Endothelial cell of umbilical vein (primary cell): Measurements from ENCODE around the gene EXOSC5. TPM values are rescaled to one million over a fixed set of nuclear protein-coding genes. Genes with fewer than 3 reads are reported as not detected.

Experiments
- BruUV-seq: library from RNA; stranded (reverse); fragments of 400-500 nt; replicated peaks from 2 replicates; lab custom pipeline; 2021; lab: Mats Ljungman, UMichigan
- CTCF ChIA-PET: fragments of 300-600, 350-600 bp; sonication (Branson Sonifier 250); formaldehyde crosslinking; loops from one replicate; lab custom pipeline; 2021; ENCODE audit warnings: antibody characterized with exemption, inconsistent platforms; lab: Charles Lee
- POLR2A ChIA-PET: fragments of 300-600, 350-600 bp; sonication (Branson Sonifier 250); formaldehyde crosslinking; loops from one replicate; lab custom pipeline; 2021; ENCODE audit warnings: antibody characterized with exemption, inconsistent platforms; lab: Charles Lee
- DNase-seq: peaks from one replicate; pipeline ENCODE4 v3.0.0-alpha.2; 2011; ENCODE audit warnings: low read depth, low spot score
- FAIRE-seq: peaks from 2 replicates; lab custom pipeline; 2011; peaks lifted over from hg19 to GRCh38; lab: Jason Lieb, UNC
- H2AFZ ChIP-seq: 2 replicates; pipeline ENCODE4 v1.6.0; 2012; ENCODE audit warnings: low read depth, low read length, control low read depth, inconsistent platforms
- H3K27ac ChIP-seq: 2 replicates; pipeline ENCODE4 v1.5.1; 2011; ENCODE audit warnings: low read depth, mild to moderate bottlenecking, control low read depth, low read length, moderate library complexity; ENCODE audit not compliant: insufficient read depth
- H3K27me3 ChIP-seq, 2 experiments: 2 replicates each; pipeline versions ENCODE4 v1.6.0 to v1.6.1; 2011; ENCODE audit warnings: low read length in 2 of 2, mixed read lengths in 1 of 2; ENCODE audit not compliant: control insufficient read depth in 2 of 2, insufficient read depth in 2 of 2
- H3K36me3 ChIP-seq, 2 experiments: 2 replicates in 1 of 2; 3 replicates in 1 of 2; pipeline ENCODE4 v1.5.1; 2011; ENCODE audit warnings: low read length in 2 of 2, mild to moderate bottlenecking in 1 of 2, moderate library complexity in 1 of 2; ENCODE audit not compliant: control insufficient read depth in 2 of 2, insufficient read depth in 2 of 2; ENCODE audit errors: extremely low read depth in 1 of 2
- H3K4me1 ChIP-seq: 3 replicates; pipeline ENCODE4 v1.5.1; 2011; ENCODE audit warnings: mild to moderate bottlenecking, low read length; ENCODE audit not compliant: control insufficient read depth, insufficient read depth; ENCODE audit errors: extremely low read depth
- H3K4me2 ChIP-seq: 2 replicates; pipeline ENCODE4 v1.6.1; 2011; ENCODE audit warnings: low read length, control low read depth, mixed read lengths; ENCODE audit not compliant: insufficient read depth
- H3K4me3 ChIP-seq, 3 experiments: fragments of 200-600 bp in 1 of 3; sonication (generic), shearing (Covaris generic) in 1 of 3; replicated peaks in 1 of 3; 2 replicates each; pipeline ENCODE4 v1.5.1; 2011 to 2016; ENCODE audit warnings: control low read depth in 3 of 3, low read length in 3 of 3, mild to moderate bottlenecking in 2 of 3, inconsistent platforms in 1 of 3, low read depth in 1 of 3, moderate library complexity in 1 of 3; ENCODE audit not compliant: insufficient read depth in 1 of 3
- H3K79me2 ChIP-seq: 2 replicates; pipeline ENCODE4 v1.6.0; 2012; ENCODE audit warnings: low read length, inconsistent platforms; ENCODE audit not compliant: control insufficient read depth, insufficient read depth
- H3K9ac ChIP-seq: replicated peaks from 2 replicates; pipeline ENCODE3; 2011; ENCODE audit warnings: low read length, control low read depth; ENCODE audit not compliant: insufficient read depth; ENCODE audit errors: extremely low read depth
- H3K9me1 ChIP-seq: replicated peaks from 3 replicates; pipeline ENCODE4 v1.6.0; 2011; ENCODE audit warnings: mild to moderate bottlenecking, low read length; ENCODE audit not compliant: control insufficient read depth, insufficient read depth; ENCODE audit errors: extremely low read depth
- H3K9me3 ChIP-seq: replicated peaks from 2 replicates; pipeline ENCODE4 v1.5.1; 2012; ENCODE audit warnings: low read length, inconsistent platforms; ENCODE audit not compliant: control insufficient read depth, insufficient read depth
- H4K20me1 ChIP-seq: replicated peaks from 2 replicates; pipeline ENCODE3; 2011; ENCODE audit warnings: mild to moderate bottlenecking, low read length; ENCODE audit not compliant: control insufficient read depth, insufficient read depth; ENCODE audit errors: extremely low read depth
- EZH2 ChIP-seq: IDR thresholded peaks from 2 replicates; pipeline ENCODE4 v1.6.1; 2012; ENCODE audit warnings: borderline replicate concordance, low read depth, mild to moderate bottlenecking, moderate library complexity, low read length, inconsistent platforms; ENCODE audit not compliant: severe bottlenecking
- FOS ChIP-seq: IDR thresholded peaks from 2 replicates; pipeline ENCODE4 v1.6.1; 2011; ENCODE audit warnings: mild to moderate bottlenecking, low read length, moderate library complexity, borderline replicate concordance; ENCODE audit not compliant: insufficient read depth
- GATA2 ChIP-seq: IDR thresholded peaks from 2 replicates; pipeline ENCODE4 v1.7.0; 2011; ENCODE audit warnings: low read depth, mild to moderate bottlenecking, moderate library complexity, mixed read lengths, low read length; ENCODE audit not compliant: insufficient read length, insufficient read depth
- JUN ChIP-seq: IDR thresholded peaks from 2 replicates; pipeline ENCODE4 v1.6.1; 2011; ENCODE audit warnings: borderline replicate concordance, low read depth; ENCODE audit not compliant: insufficient read length, insufficient read depth
- MYC ChIP-seq: IDR thresholded peaks from one replicate; pipeline ENCODE4 v1.6.1; 2011; ENCODE audit warnings: mild to moderate bottlenecking, low read depth, low read length
- POLR2A ChIP-seq: IDR thresholded peaks from 2 replicates; pipeline ENCODE4 v1.6.1; 2012; ENCODE audit warnings: low read depth, mild to moderate bottlenecking, control low read depth, low read length
- POLR2AphosphoS5 ChIP-seq: IDR thresholded peaks from 2 replicates; pipeline ENCODE4 v1.6.1; 2012; ENCODE audit warnings: low read depth, mild to moderate bottlenecking, control low read depth, low read length, moderate library complexity; ENCODE audit not compliant: insufficient read depth
- dilution Hi-C: fragments of 300-500 bp; cut with MboI; formaldehyde crosslinking; loops from one replicate; pipeline ENCODE4 v1.15.0; 2019; ENCODE audit warnings: low sequenced_read_pairs; ENCODE audit not compliant: extremely low pct_ligation_motif_present
- intact Hi-C: fragments of 100-400 bp; cut with micrococcal nuclease; formaldehyde crosslinking; loops from one replicate; pipeline ENCODE4 v1.10.0; 2022
- polyA plus RNA-seq, 4 experiments: library from polyadenylated mRNA; depleted of rRNA in 3 of 4; stranded (reverse) in 3 of 4; unstranded in 1 of 4; fragments of >200 nt; gene quantifications; 2 replicates each; pipeline versions ENCODE4 v1.2.1 to v1.2.3, GENCODE V29; 2011 to 2012; ENCODE audit warnings: missing spikeins in 1 of 4
- total RNA-seq: library from RNA; stranded (reverse); gene quantifications from 2 replicates; pipeline ENCODE4 v1.2.3, GENCODE V29; 2021
- TF ChIP-seq, protein P1 (sequence below): IDR thresholded peaks from 2 replicates; pipeline ENCODE4 v1.6.1; 2011; ENCODE audit not compliant: insufficient read depth, insufficient read length
- TF ChIP-seq, protein P2 (sequence below), 2 donors: IDR thresholded peaks; 1 replicate in 1 of 2; 2 replicates in 1 of 2; pipeline ENCODE4 v1.5.1; 2011; ENCODE audit warnings: low read length in 2 of 2, mild to moderate bottlenecking in 2 of 2, moderate library complexity in 2 of 2, control low read depth in 1 of 2, inconsistent platforms in 1 of 2, low read depth in 1 of 2; ENCODE audit not compliant: insufficient read depth in 1 of 2; ENCODE audit errors: extremely low read depth in 1 of 2

EXOSC5 gene
- total and polyA plus RNA-seq, 2 donors (not counting 3 experiments of a cell fraction or from before 2014, with no cell fraction given) = 14.0 to 20.9 TPM

DNA sequence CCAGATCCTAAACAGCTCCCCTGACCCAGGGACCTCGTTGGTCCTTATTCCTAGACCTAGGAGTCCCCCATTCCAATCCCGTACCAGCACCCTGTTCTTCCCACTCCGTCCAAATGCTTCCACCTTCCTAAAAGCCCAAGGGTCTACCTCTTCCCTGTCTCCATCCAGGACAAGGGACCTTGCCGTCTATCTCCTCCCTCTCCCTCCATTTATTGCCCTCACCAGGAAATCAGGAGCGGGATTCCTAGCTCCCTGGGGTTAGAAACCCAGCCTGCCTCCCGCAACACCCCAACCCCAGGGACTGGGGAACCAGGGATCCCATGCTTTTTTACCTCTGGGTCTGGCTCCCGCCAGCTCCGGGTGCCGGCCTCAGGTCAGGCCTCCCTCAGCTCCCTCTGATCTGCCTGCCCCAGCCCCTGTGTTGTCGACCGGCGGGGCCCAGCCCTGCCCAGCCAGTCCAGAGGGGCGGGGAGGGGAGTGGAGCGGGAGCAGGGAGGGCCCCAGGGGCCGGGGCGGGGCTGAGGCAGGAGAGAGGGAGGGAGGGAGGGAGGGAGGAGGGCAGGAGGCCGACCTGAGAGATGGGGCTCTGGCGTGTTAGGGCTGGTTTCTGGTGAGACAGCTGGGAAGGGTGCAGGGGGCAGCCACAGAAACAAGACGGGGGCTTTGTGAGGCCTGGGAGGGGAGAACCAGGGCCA, 29.9 kb upstream of the EXOSC5 start, which contains the start of gene B3GNT8:
B3GNT8 (minus strand) TSS at position 423 of the 695 bp plus-strand sequence. CDS start 596 bp downstream, outside the sequence.
- DNase-seq (peak; percentile 60), FAIRE-seq (peak; percentile 91)
- Histone ChIP-seq H3K79me2 (peaks cover 5% of the 10 kb centered on the region), H3K4me2 (peak within 1 kb of the TSS; percentile 50), H3K27ac (peak within 1 kb of the TSS; percentile 62), H3K4me1 (peaks cover 25% of the 10 kb centered on the region), H3K36me3 (peaks cover 0 to 24% of the 10 kb centered on the region in 2 experiments), H3K9me3 (no peaks in the 10 kb centered on the region), H3K4me3 (peak within 1 kb of the TSS; percentile 41 to 49 (median 41)), H3K27me3 (no peaks in the 10 kb centered on the region), H3K9me1 (no peaks in the 10 kb centered on the region), H2AFZ (peak within 1 kb of the TSS; percentile 73), H3K9ac (peak within 1 kb of the TSS; percentile 53), H4K20me1 (no peaks in the 10 kb centered on the region)
- dilution Hi-C loops = no loop called here
- no TSS peak for BruUV-seq
- TF ChIP-seq POLR2A (peak; percentile 51), POLR2AphosphoS5 (peak; percentile 39)
- TF ChIP-seq, protein P1, sequence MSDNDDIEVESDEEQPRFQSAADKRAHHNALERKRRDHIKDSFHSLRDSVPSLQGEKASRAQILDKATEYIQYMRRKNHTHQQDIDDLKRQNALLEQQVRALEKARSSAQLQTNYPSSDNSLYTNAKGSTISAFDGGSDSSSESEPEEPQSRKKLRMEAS = no peak
- ChIA-PET POLR2A (interaction anchor here (0.7 kb wide), 1 partner anchor 59 kb away, joined by 3 read pairs; no protein-coding TSS in a partner anchor), CTCF (interaction anchor here (0.8 to 4.1 kb wide), 9 partner anchors 12 to 1953 kb away, joined by 3 to 17 read pairs (median 3); no protein-coding TSS in a partner anchor)
- intact Hi-C loops = loop anchor here (1.0 to 2.0 kb wide), 3 partner anchors 30 to 73 kb away; partner anchors contain the start of genes B9D2, BCKDHA and EXOSC5

DNA sequence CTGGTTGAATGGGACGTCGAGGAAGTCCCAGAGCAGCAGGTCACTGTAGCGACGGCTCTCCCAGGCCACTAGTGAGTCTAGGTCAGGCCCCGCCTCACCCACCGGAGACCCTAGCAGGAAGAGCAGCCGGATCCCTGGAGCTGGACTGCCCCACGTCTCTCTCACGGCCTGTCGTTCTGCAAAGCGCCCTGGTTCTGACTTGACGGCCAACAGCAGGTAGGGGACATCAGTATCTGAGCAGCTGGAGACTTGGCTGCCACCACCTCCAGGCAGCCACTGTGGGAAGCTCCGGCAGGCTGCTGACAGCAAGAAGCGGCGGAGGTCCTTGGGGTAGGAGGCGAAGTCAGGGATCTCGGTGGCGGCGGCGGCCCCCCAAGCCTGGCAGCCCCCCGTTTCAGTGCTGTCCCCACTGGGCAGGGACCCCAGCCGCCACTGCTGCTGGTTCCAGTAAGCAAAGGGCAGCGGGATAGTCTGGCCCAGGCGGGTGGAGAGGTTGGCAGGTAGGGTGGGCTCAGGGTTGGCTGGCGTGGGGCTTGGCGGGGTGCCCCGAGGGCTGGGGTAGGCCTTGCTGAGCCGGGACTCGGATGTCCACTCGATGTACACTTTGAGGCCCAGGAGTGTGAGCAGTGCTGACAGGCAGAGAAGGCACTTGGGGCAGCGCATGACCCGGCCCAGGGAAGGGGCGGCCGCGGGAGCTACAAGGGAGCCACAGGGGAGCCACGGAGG, 29.1 kb upstream of the EXOSC5 start:
- Histone ChIP-seq H3K9me1 (no peaks in the 10 kb centered on the region), H3K36me3 (peaks cover 0 to 25% of the 10 kb centered on the region in 2 experiments), H3K4me2 (peak overlapping the region; percentile 50), H3K79me2 (peaks cover 5% of the 10 kb centered on the region), H3K4me3 (peak overlapping the region in 2 of 3 experiments; percentile 41 to 49), H4K20me1 (no peaks in the 10 kb centered on the region), H3K9ac (peak overlapping the region; percentile 53), H3K4me1 (peaks cover 25% of the 10 kb centered on the region), H2AFZ (no peak overlapping the region), H3K9me3 (no peaks in the 10 kb centered on the region), H3K27ac (peak overlapping the region; percentile 62), H3K27me3 (no peaks in the 10 kb centered on the region)
- TF ChIP-seq FOS (no peak), JUN (no peak), EZH2 (no peak), GATA2 (no peak), POLR2A (no peak), POLR2AphosphoS5 (no peak), MYC (no peak)
- TF ChIP-seq, protein P1 = no peak
- TF ChIP-seq, protein P2, sequence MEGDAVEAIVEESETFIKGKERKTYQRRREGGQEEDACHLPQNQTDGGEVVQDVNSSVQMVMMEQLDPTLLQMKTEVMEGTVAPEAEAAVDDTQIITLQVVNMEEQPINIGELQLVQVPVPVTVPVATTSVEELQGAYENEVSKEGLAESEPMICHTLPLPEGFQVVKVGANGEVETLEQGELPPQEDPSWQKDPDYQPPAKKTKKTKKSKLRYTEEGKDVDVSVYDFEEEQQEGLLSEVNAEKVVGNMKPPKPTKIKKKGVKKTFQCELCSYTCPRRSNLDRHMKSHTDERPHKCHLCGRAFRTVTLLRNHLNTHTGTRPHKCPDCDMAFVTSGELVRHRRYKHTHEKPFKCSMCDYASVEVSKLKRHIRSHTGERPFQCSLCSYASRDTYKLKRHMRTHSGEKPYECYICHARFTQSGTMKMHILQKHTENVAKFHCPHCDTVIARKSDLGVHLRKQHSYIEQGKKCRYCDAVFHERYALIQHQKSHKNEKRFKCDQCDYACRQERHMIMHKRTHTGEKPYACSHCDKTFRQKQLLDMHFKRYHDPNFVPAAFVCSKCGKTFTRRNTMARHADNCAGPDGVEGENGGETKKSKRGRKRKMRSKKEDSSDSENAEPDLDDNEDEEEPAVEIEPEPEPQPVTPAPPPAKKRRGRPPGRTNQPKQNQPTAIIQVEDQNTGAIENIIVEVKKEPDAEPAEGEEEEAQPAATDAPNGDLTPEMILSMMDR (IDR thresholded peaks at IDR 0.05; ENCODE audit: extremely low read depth in 1 of 2, insufficient read depth in 1 of 2, low read depth in 1 of 2, low read length in 2 of 2) = no peak
- DNase-seq = no peak
- BruUV-seq = TSS peak; percentile 2
- intact Hi-C loops = loop anchor here (2.0 kb wide), 1 partner anchor 61 kb away; the partner anchor contains the start of gene B9D2
- dilution Hi-C loops = no loop called here
- FAIRE-seq = no peak
- POLR2A ChIA-PET = no interaction called here
- CTCF ChIA-PET = interaction anchor here (0.8 to 4.1 kb wide), 9 partner anchors 13 to 1952 kb away, joined by 3 to 17 read pairs (median 3); no protein-coding TSS in a partner anchor
